ENCODE measurements around the gene AGAP1. TPM values are rescaled to one million over a fixed set of nuclear protein-coding genes. Genes with fewer than 3 reads are reported as not detected.

The AGAP1 gene
- total RNA-seq, 1 donor from 2014 or later = 21.1 TPM

- no peak for DNase-seq (ENCODE audit: extremely low spot score in 2 of 2)
- Histone ChIP-seq H3K4me3 (no peak overlapping the region), H3K4me1 (no peaks in the 10 kb centered on the region), H3K36me3 (no peaks in the 10 kb centered on the region), H3K27ac (no peak overlapping the region), H3K27me3 (no peaks in the 10 kb centered on the region), H3K9me3 (no peaks in the 10 kb centered on the region)
- TF ChIP-seq POLR2A (IDR thresholded peaks at IDR 0.05) = no peak
- no peak for TF ChIP-seq CTCF (IDR thresholded peaks at IDR 0.05)
- intact Hi-C loops (cut with DNase I) = no loop called here
Observed at GRCh38 chr2:235979753-235980435, 486.1 kb downstream of the AGAP1 start.

GRCh38 chr2:235981631-235982030 lies 487.8 kb downstream of the AGAP1 start:
- TF ChIP-seq POLR2AphosphoS5 (IDR thresholded peaks at IDR 0.05; ENCODE audit: insufficient read depth in 1 of 2, low read depth in 1 of 2) (no peak), CTCF (IDR thresholded peaks at IDR 0.05) (no peak), POLR2A (IDR thresholded peaks at IDR 0.05) (no peak)
- no peaks in the 10 kb centered on the region for H3K4me1 ChIP-seq
- intact Hi-C loops (cut with DNase I) = no loop called here
- H3K9me3 ChIP-seq = no peaks in the 10 kb centered on the region
- no peaks in the 10 kb centered on the region for H3K36me3 ChIP-seq
- H3K4me3 ChIP-seq = no peak overlapping the region
- H3K27me3 ChIP-seq = no peaks in the 10 kb centered on the region
- H3K27ac ChIP-seq = no peak overlapping the region
- DNase-seq (ENCODE audit: extremely low spot score in 2 of 2) = no peak

GRCh38 chr2:235983016-235983415 lies 489.2 kb downstream of the AGAP1 start:
- no peak for TF ChIP-seq POLR2AphosphoS5 (IDR thresholded peaks at IDR 0.05; ENCODE audit: insufficient read depth in 1 of 2, low read depth in 1 of 2)
- TF ChIP-seq POLR2A (IDR thresholded peaks at IDR 0.05) = no peak
- no peak for TF ChIP-seq CTCF (IDR thresholded peaks at IDR 0.05)
- DNase-seq (ENCODE audit: extremely low spot score in 2 of 2) = no peak
- H3K4me3 ChIP-seq = no peak overlapping the region
- intact Hi-C loops (cut with DNase I) = no loop called here
- no peaks in the 10 kb centered on the region for H3K4me1 ChIP-seq
- no peaks in the 10 kb centered on the region for H3K27me3 ChIP-seq
- H3K27ac ChIP-seq = no peak overlapping the region
- H3K9me3 ChIP-seq = no peaks in the 10 kb centered on the region
- no peaks in the 10 kb centered on the region for H3K36me3 ChIP-seq

- no peaks in the 10 kb centered on the region for H3K4me1 ChIP-seq
- no peaks in the 10 kb centered on the region for H3K9me3 ChIP-seq
- intact Hi-C loops (cut with DNase I) = no loop called here
- no peak overlapping the region for H3K27ac ChIP-seq
- TF ChIP-seq POLR2AphosphoS5 (IDR thresholded peaks at IDR 0.05; ENCODE audit: insufficient read depth in 1 of 2, low read depth in 1 of 2) = no peak
- no peak for TF ChIP-seq CTCF (IDR thresholded peaks at IDR 0.05)
- no peak for TF ChIP-seq POLR2A (IDR thresholded peaks at IDR 0.05)
- H3K4me3 ChIP-seq = no peak overlapping the region
- H3K27me3 ChIP-seq = no peaks in the 10 kb centered on the region
- DNase-seq (ENCODE audit: extremely low spot score in 2 of 2) = no peak
- H3K36me3 ChIP-seq = no peaks in the 10 kb centered on the region
Observed at GRCh38 chr2:235984552-235984951, 490.7 kb downstream of the AGAP1 start.

- H3K36me3 ChIP-seq = no peaks in the 10 kb centered on the region
- no peaks in the 10 kb centered on the region for H3K4me1 ChIP-seq
- TF ChIP-seq CTCF (IDR thresholded peaks at IDR 0.05) (no peak), POLR2AphosphoS5 (IDR thresholded peaks at IDR 0.05; ENCODE audit: insufficient read depth in 1 of 2, low read depth in 1 of 2) (no peak), POLR2A (IDR thresholded peaks at IDR 0.05) (no peak)
- H3K27ac ChIP-seq = no peak overlapping the region
- H3K4me3 ChIP-seq = no peak overlapping the region
- no peaks in the 10 kb centered on the region for H3K9me3 ChIP-seq
- DNase-seq (ENCODE audit: extremely low spot score in 2 of 2) = no peak
- no peaks in the 10 kb centered on the region for H3K27me3 ChIP-seq
- intact Hi-C loops (cut with DNase I) = no loop called here
Observed at GRCh38 chr2:235986361-235986760, 492.5 kb downstream of the AGAP1 start.

All from vagina (tissue), 2 donors.